GM12878 (cell line): ENCODE data around the gene SPRY2. TPM values are rescaled to one million over a fixed set of nuclear protein-coding genes. Genes with fewer than 3 reads are reported as not detected.

ENCODE experiments used
- ATAC-seq: fragments of 200-7000 bp; cut with Tn5 transposase; 3 replicates; pipeline ENCODE4 v1.9.1; 2020; ENCODE audit warnings: mild to moderate bottlenecking, moderate library complexity
- BruUV-seq: library from RNA; stranded (reverse); fragments of 400-500 nt; replicated peaks from 2 replicates; lab custom pipeline; 2021; lab: Mats Ljungman, UMichigan
- CTCF ChIA-PET: fragments of 300-600 bp; sonication (Branson Sonifier 250); formaldehyde crosslinking; extraction: SDS; loops from one replicate; lab custom pipeline; 2021; ENCODE audit warnings: inconsistent platforms; lab: Yijun Ruan, JAX
- POLR2A ChIA-PET: fragments of 350-600 bp; formaldehyde crosslinking; extraction: SDS; loops from one replicate; lab custom pipeline; 2021; ENCODE audit warnings: inconsistent platforms; lab: Charles Lee
- RAD21 ChIA-PET: fragments of 300-600 bp; sonication (Branson Sonifier 250); formaldehyde crosslinking; loops from one replicate; lab custom pipeline; 2023; ENCODE audit warnings: antibody characterized with exemption; ENCODE audit not compliant: unreplicated experiment; lab: Charles Lee
- SMC1A ChIA-PET: fragments of 300-600 bp; sonication (Branson Sonifier 250); formaldehyde crosslinking; loops from one replicate; lab custom pipeline; 2023; ENCODE audit not compliant: unreplicated experiment, uncharacterized antibody; lab: Charles Lee
- DNase-seq: peaks from one replicate; pipeline ENCODE4 v3.0.0-alpha.2; 2011; ENCODE audit warnings: low read depth, low spot score
- FAIRE-seq: peaks from 3 replicates; lab custom pipeline; 2011; peaks lifted over from hg19 to GRCh38; lab: Jason Lieb, UNC
- H2AFZ ChIP-seq: 2 replicates; pipeline ENCODE4 v1.6.0; 2011; ENCODE audit warnings: low read depth, low read length, control low read depth; ENCODE audit not compliant: control insufficient read depth
- H3K27ac ChIP-seq: 2 replicates; pipeline ENCODE4 v1.5.1; 2011; ENCODE audit warnings: control low read depth; ENCODE audit not compliant: control insufficient read depth, insufficient read depth
- H3K27me3 ChIP-seq, 2 experiments: replicated peaks in 1 of 2; 2 replicates each; pipeline versions ENCODE4 v1.6.0 to v1.6.1; 2011; ENCODE audit warnings: low read length in 1 of 2; ENCODE audit not compliant: control insufficient read depth in 2 of 2, insufficient read depth in 2 of 2
- H3K36me3 ChIP-seq, 2 experiments: 2 replicates each; pipeline ENCODE4 v1.5.1; 2011; ENCODE audit warnings: low read length in 1 of 2; ENCODE audit not compliant: control insufficient read depth in 2 of 2, insufficient read depth in 2 of 2
- H3K4me1 ChIP-seq: 2 replicates; pipeline ENCODE4 v1.6.1; 2011; ENCODE audit warnings: mild to moderate bottlenecking, low read length, moderate library complexity, mixed read lengths; ENCODE audit not compliant: control insufficient read depth, insufficient read depth
- H3K4me2 ChIP-seq: 2 replicates; pipeline ENCODE4 v1.6.0; 2011; ENCODE audit warnings: control low read depth; ENCODE audit not compliant: control insufficient read depth, insufficient read depth
- H3K4me3 ChIP-seq: fragments of 200-600 bp; sonication (generic); 2 replicates; pipeline ENCODE4 v1.5.1; 2016
- H3K79me2 ChIP-seq: 2 replicates; pipeline ENCODE4 v1.6.0; 2011; ENCODE audit warnings: low read length; ENCODE audit not compliant: control insufficient read depth, insufficient read depth
- H3K9ac ChIP-seq: 2 replicates; pipeline ENCODE4 v1.8.0; 2011; ENCODE audit warnings: low read length, control low read depth, mixed read lengths; ENCODE audit not compliant: control insufficient read depth, insufficient read depth
- H3K9me3 ChIP-seq: replicated peaks from 3 replicates; pipeline ENCODE4 v1.5.1; 2011; ENCODE audit warnings: mild to moderate bottlenecking, low read length; ENCODE audit not compliant: control insufficient read depth, insufficient read depth
- H4K20me1 ChIP-seq: 2 replicates; pipeline ENCODE4 v1.6.0; 2011; ENCODE audit not compliant: control insufficient read depth, insufficient read depth
- DPF2 ChIP-seq: fragments of 450-650 bp; IDR thresholded peaks from 2 replicates; pipeline ENCODE4 v1.6.1; 2017; ENCODE audit warnings: mild to moderate bottlenecking
- IKZF1 ChIP-seq: fragments of 450-650 bp; conservative IDR thresholded peaks from 2 replicates; pipeline ENCODE4 v1.6.1; 2017; ENCODE audit warnings: antibody characterized with exemption, mild to moderate bottlenecking
- JUND ChIP-seq: IDR thresholded peaks from 2 replicates; pipeline ENCODE4 v1.6.1; 2012; ENCODE audit warnings: low read depth, mild to moderate bottlenecking, low read length, improper control_type of control experiment, moderate library complexity
- RAD21 ChIP-seq: IDR thresholded peaks from 2 replicates; pipeline ENCODE4 v1.6.1; 2011; ENCODE audit warnings: mild to moderate bottlenecking, low read depth, low read length, moderate library complexity; ENCODE audit not compliant: insufficient read depth
- RB1 ChIP-seq: fragments of 450-650 bp; formaldehyde crosslinking; IDR thresholded peaks from 2 replicates; pipeline ENCODE4 v1.6.1; 2017; ENCODE audit warnings: mild to moderate bottlenecking, borderline replicate concordance
- TCF7 ChIP-seq: IDR thresholded peaks from 2 replicates; pipeline ENCODE4 v1.6.1; 2014; ENCODE audit warnings: antibody characterized with exemption, borderline replicate concordance
- ZBED1 ChIP-seq: IDR thresholded peaks from 2 replicates; pipeline ENCODE4 v1.6.1; 2016; ENCODE audit warnings: borderline replicate concordance
- ZNF24 ChIP-seq: fragments of 450-650 bp; IDR thresholded peaks from 2 replicates; pipeline ENCODE4 v1.6.1; 2017; ENCODE audit warnings: antibody characterized with exemption, mild to moderate bottlenecking
- ZNF622 ChIP-seq: fragments of 450-650 bp; IDR thresholded peaks from 2 replicates; pipeline ENCODE4 v1.6.1; 2017; ENCODE audit warnings: mild to moderate bottlenecking, inconsistent platforms
- WGBS: methylation state at CpG from one replicate; pipeline ENCODE4 v1.1.6; 2016; ENCODE audit warnings: low lambda C conversion rate; ENCODE audit not compliant: insufficient replicate concordance, insufficient coverage; ENCODE audit errors: missing lambda C conversion rate; 5-methylcytosine and 5-hydroxymethylcytosine counted together
- in situ Hi-C: fragments of 300-500 bp; cut with MboI; formaldehyde crosslinking; loops from 9 replicates; pipeline ENCODE4 v1.14.3; 2018; ENCODE audit warnings: mixed read lengths
- intact Hi-C: fragments of 100-400 bp; cut with micrococcal nuclease; formaldehyde crosslinking; loops from one replicate; pipeline ENCODE4 v1.14.2; 2022; ENCODE audit not compliant: unreplicated experiment
- polyA plus RNA-seq, 11 experiments: library from polyadenylated mRNA; depleted of rRNA in 4 of 11; unstranded in 6 of 11; stranded (reverse) in 5 of 11; fragments of >200 nt; fragmentation: Nextera tagmentation in 4 of 11; fragmentation: Illumina TruSeq in 1 of 11; extraction: Ambion mirVana in 4 of 11; extraction: Trizol in 1 of 11; gene quantifications; 1 replicate in 1 of 11; 2 replicates in 10 of 11; pipeline versions ENCODE4 v1.2.1 to v1.2.3, GENCODE V29; 2011 to 2016; ENCODE audit warnings: inconsistent platforms in 2 of 11, missing spikeins in 2 of 11, low read depth in 1 of 11
- total RNA-seq, 4 experiments: library from RNA; depleted of rRNA in 3 of 4; stranded (reverse); fragments of >200 nt in 3 of 4; fragmentation: Illumina TruSeq in 1 of 4; extraction: Trizol in 1 of 4; gene quantifications; 2 replicates each; pipeline versions ENCODE4 v1.2.1 to v1.2.3, GENCODE V29; 2013 to 2021

SPRY2 gene
- total and polyA plus RNA-seq, 10 of the 15 experiments (the other 5 are each of a cell fraction or from before 2014, with no cell fraction given), result 1.8 to 82.1 (median 9.2) TPM

DNA sequence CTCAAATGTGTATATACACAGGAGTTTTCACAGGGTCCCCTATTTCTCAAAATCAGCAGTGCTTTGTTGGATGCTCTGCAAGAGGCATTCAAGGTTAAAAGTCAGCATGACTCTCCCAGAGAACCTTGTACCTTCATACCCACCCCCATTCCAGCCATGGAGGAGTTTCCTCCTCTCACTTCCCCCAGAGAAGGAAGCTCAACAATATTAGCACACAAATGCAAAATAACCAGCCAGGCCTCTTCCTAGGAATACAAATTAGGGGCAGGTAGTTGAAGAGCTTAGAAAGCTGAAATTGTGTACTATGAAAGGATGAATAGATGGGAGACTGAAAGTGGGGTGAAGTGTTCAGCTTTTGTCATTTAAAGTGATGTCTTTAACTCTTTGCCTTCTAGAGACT is 43.8 kb downstream of the SPRY2 start:
- TF ChIP-seq RAD21 (no peak), JUND (no peak), IKZF1 (no peak), ZNF622 (no peak)
- Histone ChIP-seq H3K4me1 (no peaks in the 10 kb centered on the region), H3K27ac (no peak overlapping the region), H3K4me3 (no peak overlapping the region; the same call in 1 of the 2 replicates), H3K79me2 (no peaks in the 10 kb centered on the region), H3K9me3 (no peaks in the 10 kb centered on the region), H3K4me2 (no peak overlapping the region), H2AFZ (no peak overlapping the region), H3K36me3 (no peaks in the 10 kb centered on the region), H4K20me1 (no peaks in the 10 kb centered on the region), H3K9ac (no peak overlapping the region), H3K27me3 (no peaks in the 10 kb centered on the region)
- BruUV-seq, result no TSS peak
- FAIRE-seq (no peak), DNase-seq (no peak), ATAC-seq (no peak; the same call in 2 of the 3 replicates)
- ChIA-PET SMC1A (interaction anchor here (0.6 to 2.1 kb wide), 18 partner anchors 9 to 281 kb away, joined by 3 to 13 read pairs (median 5); no protein-coding TSS in a partner anchor), CTCF (interaction anchor here (0.6 to 1.6 kb wide), 7 partner anchors 9 to 618 kb away, joined by 3 to 5 read pairs (median 3); no protein-coding TSS in a partner anchor), RAD21 (interaction anchor here (0.6 to 1.7 kb wide), 12 partner anchors 7 to 720 kb away, joined by 3 to 7 read pairs (median 3); partner anchors contain the start of gene SPRY2), POLR2A (interaction anchor here (0.8 kb wide), 2 partner anchors 14 to 41 kb away, joined by 3 read pairs; no protein-coding TSS in a partner anchor)
- intact Hi-C loops (no loop called here), in situ Hi-C loops (no loop called here)

- H3K36me3 ChIP-seq, result no peaks in the 10 kb centered on the region
- H3K27me3 ChIP-seq, result no peaks in the 10 kb centered on the region
- H3K4me1 ChIP-seq, result no peaks in the 10 kb centered on the region
- H3K27ac ChIP-seq, result no peak overlapping the region
- no peaks in the 10 kb centered on the region for H3K9me3 ChIP-seq
- no peak overlapping the region for H3K4me2 ChIP-seq
- intact Hi-C loops (no loop called here), in situ Hi-C loops (no loop called here)
- FAIRE-seq, result no peak
- WGBS, result 70% methylated on average over 5 of the region's 7 CpGs
- RAD21 ChIA-PET, result interaction anchor here (0.6 to 1.4 kb wide), 5 partner anchors 9 to 92 kb away, joined by 3 to 4 read pairs (median 3); partner anchors contain the start of gene SPRY2
- H3K79me2 ChIP-seq, result no peaks in the 10 kb centered on the region
- SMC1A ChIA-PET, result interaction anchor here (1.1 to 2.0 kb wide), 9 partner anchors 9 to 66 kb away, joined by 3 to 13 read pairs (median 4); no protein-coding TSS in a partner anchor
- CTCF ChIA-PET, result interaction anchor here (0.7 to 1.6 kb wide), 3 partner anchors 39 to 618 kb away, joined by 3 to 5 read pairs (median 3); no protein-coding TSS in a partner anchor
- no peaks in the 10 kb centered on the region for H4K20me1 ChIP-seq
- POLR2A ChIA-PET, result no interaction called here
- no peak overlapping the region for H2AFZ ChIP-seq
- H3K9ac ChIP-seq, result no peak overlapping the region
- no TSS peak for BruUV-seq
- H3K4me3 ChIP-seq, result no peak overlapping the region
- TF ChIP-seq ZNF24, result no peak
- no peak for TF ChIP-seq TCF7
- no peak for TF ChIP-seq RB1
- TF ChIP-seq ZBED1, result no peak
- no peak for TF ChIP-seq DPF2
- ATAC-seq, result no peak
- DNase-seq, result no peak
These were observed 44.3 kb downstream of the SPRY2 start for GRCh38 chr13:80296638-80297037.
